ENCODE data around the gene TEK.

TEK gene

GRCh38 chr9:27124151-27124550 lies 15.1 kb downstream of the TEK start:
- DNase-seq (ENCODE audit: low read depth, low spot score), result no peak

GRCh38 chr9:27125030-27125429 lies 16.0 kb downstream of the TEK start:
- DNase-seq (ENCODE audit: low read depth, low spot score), result no peak

- no peak for DNase-seq (ENCODE audit: low read depth, low spot score)
Observed at GRCh38 chr9:27125936-27126335, 16.9 kb downstream of the TEK start.

- DNase-seq (ENCODE audit: low read depth, low spot score), result no peak
Observed at GRCh38 chr9:27126670-27127069, 17.6 kb downstream of the TEK start.

- no peak for DNase-seq (ENCODE audit: low read depth, low spot score)
Observed at GRCh38 chr9:27129221-27129620, 20.2 kb downstream of the TEK start.

- no peak for DNase-seq (ENCODE audit: low read depth, low spot score)
Observed at GRCh38 chr9:27131731-27132130, 22.7 kb downstream of the TEK start.

- no peak for DNase-seq (ENCODE audit: low read depth, low spot score)
Observed at GRCh38 chr9:27133817-27134216, 24.8 kb downstream of the TEK start.

GRCh38 chr9:27142299-27142930 lies 33.4 kb downstream of the TEK start:
- no peak for DNase-seq (ENCODE audit: low read depth, low spot score)

- DNase-seq (ENCODE audit: low read depth, low spot score), result no peak
Observed at GRCh38 chr9:27145143-27145542, 36.1 kb downstream of the TEK start.

GRCh38 chr9:27149651-27150050 lies 40.6 kb downstream of the TEK start:
- DNase-seq (ENCODE audit: low read depth, low spot score), result no peak

- DNase-seq (ENCODE audit: low read depth, low spot score), result no peak
Observed at GRCh38 chr9:27150746-27151406, 41.9 kb downstream of the TEK start.

GRCh38 chr9:27151693-27152404 lies 42.8 kb downstream of the TEK start:
- DNase-seq (ENCODE audit: low read depth, low spot score), result no peak

- DNase-seq (ENCODE audit: low read depth, low spot score), result no peak
Observed at GRCh38 chr9:27152405-27152718, 43.3 kb downstream of the TEK start.

GRCh38 chr9:27154908-27155307 lies 45.9 kb downstream of the TEK start:
- peak; percentile 18 for DNase-seq (ENCODE audit: low read depth, low spot score)

GRCh38 chr9:27157097-27157496 lies 48.1 kb downstream of the TEK start:
- DNase-seq (ENCODE audit: low read depth, low spot score), result no peak

GRCh38 chr9:27157736-27158135 lies 48.7 kb downstream of the TEK start:
- DNase-seq (ENCODE audit: low read depth, low spot score), result no peak

GRCh38 chr9:27160636-27161035 lies 51.6 kb downstream of the TEK start:
- DNase-seq (ENCODE audit: low read depth, low spot score), result no peak

GRCh38 chr9:27162045-27162444 lies 53.0 kb downstream of the TEK start:
- DNase-seq (ENCODE audit: low read depth, low spot score), result no peak

GRCh38 chr9:27165068-27165467 lies 56.0 kb downstream of the TEK start:
- DNase-seq (ENCODE audit: low read depth, low spot score), result no peak

- DNase-seq (ENCODE audit: low read depth, low spot score), result peak; percentile 84
Observed at GRCh38 chr9:27165670-27166069, 56.6 kb downstream of the TEK start.

- no peak for DNase-seq (ENCODE audit: low read depth, low spot score)
Observed at GRCh38 chr9:27168496-27168895, 59.5 kb downstream of the TEK start.

GRCh38 chr9:27168951-27169350 lies 59.9 kb downstream of the TEK start:
- DNase-seq (ENCODE audit: low read depth, low spot score), result no peak

- DNase-seq (ENCODE audit: low read depth, low spot score), result no peak
Observed at GRCh38 chr9:27176971-27177370, 67.9 kb downstream of the TEK start.
